ENCODE measurements around the gene ENAH.

- TF ChIP-seq, protein P1, sequence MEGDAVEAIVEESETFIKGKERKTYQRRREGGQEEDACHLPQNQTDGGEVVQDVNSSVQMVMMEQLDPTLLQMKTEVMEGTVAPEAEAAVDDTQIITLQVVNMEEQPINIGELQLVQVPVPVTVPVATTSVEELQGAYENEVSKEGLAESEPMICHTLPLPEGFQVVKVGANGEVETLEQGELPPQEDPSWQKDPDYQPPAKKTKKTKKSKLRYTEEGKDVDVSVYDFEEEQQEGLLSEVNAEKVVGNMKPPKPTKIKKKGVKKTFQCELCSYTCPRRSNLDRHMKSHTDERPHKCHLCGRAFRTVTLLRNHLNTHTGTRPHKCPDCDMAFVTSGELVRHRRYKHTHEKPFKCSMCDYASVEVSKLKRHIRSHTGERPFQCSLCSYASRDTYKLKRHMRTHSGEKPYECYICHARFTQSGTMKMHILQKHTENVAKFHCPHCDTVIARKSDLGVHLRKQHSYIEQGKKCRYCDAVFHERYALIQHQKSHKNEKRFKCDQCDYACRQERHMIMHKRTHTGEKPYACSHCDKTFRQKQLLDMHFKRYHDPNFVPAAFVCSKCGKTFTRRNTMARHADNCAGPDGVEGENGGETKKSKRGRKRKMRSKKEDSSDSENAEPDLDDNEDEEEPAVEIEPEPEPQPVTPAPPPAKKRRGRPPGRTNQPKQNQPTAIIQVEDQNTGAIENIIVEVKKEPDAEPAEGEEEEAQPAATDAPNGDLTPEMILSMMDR (IDR thresholded peaks at IDR 0.05; ENCODE audit: low read depth, low read length), result no peak
- TF ChIP-seq EZH2phosphoT487 (IDR thresholded peaks at IDR 0.05; ENCODE audit: low read depth), result no peak
Measured at GRCh38 chr1:225607355-225607754, 45.6 kb downstream of the ENAH start.
